HG03025 (cell line): ENCODE data around the gene TBC1D9.

ENCODE experiments used
- ATAC-seq: cut with Tn5 transposase; IDR thresholded peaks from one replicate; pipeline ENCODE4 v1.9.1; 2021; ENCODE audit warnings: mild to moderate bottlenecking, moderate library complexity; ENCODE audit not compliant: unreplicated experiment, low FRiP score

The TBC1D9 gene

DNA sequence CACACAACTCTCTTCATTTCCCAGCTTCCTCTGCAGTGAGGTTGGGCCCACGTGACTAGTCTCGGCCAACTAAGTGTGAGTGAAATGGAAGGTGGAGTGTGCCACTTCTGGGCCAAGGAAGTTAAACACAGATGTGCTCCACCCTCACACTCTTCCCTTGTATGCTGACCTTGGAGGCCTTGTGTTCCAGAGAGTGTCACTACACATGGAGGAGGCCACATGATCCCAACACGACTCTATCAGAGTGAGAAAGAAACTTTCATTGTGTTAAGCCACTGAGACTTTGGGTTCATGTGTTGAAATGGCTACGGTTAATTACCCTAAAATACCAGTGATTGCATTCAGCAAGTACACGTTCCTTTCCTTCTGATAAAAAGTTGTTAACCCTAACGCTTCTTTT is 55.1 kb downstream of the TBC1D9 start:
- ATAC-seq = no peak

DNA sequence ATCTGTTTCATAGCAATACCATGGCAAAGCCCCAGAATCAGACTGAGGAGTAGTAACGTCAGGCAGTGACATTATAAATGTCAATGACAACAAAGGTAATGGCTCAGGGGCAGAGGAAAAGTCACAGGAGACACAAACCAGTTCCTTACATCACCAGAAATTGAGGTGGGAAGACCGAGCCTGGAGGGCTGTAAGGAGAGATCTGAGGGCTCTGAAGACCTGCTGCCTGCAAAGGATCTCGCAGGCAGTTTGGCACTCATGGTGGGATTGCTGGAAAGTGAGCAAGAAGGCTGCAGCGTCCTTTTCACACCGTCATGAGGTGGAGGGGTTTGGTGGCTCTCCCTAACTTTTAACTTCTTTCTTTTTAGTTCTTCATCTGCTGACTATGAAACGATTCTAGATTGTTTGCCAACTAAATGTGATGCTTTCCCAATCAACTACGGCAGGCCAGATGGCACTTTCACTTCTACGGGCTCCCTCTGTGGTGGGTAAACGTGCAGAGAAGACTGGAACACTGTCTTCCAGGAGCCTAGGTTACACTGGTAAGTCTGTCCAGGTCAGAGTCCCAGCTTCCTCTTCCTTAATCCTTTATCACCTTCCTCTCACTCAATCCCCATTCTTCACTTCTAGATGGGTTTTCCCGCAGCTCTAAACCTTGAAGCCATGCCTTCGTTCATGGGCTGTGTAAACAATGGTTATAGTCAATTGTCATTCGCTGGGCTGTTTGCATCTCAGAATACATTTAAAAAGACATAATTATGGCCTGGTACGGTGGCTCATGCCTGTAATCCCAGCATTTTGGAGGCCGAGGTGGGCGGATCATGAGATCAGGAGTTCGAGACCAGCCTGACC is 58.2 kb downstream of the TBC1D9 start:
- no peak for ATAC-seq

DNA sequence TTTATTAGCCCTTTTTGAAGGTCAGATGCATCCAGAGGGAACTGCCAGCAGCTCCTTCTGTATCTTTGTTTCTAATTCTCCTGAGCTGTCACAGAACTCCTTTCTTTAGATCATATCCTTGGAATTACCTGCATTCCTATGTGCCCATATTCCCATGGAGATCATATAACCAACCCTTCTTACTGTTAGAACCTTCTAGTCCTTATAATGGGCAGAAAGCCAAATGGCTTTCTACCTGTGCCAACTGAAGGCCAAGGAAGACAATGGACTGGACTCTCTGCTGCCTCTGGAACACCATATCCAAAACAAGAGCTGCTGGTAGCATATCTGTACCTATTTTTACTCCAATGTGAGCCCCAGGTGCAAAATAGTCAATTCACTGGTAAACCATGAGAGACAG is 60.7 kb downstream of the TBC1D9 start:
- ATAC-seq = no peak

GRCh38 chr4:140693562-140693961 is 62.6 kb downstream of the TBC1D9 start:
- no peak for ATAC-seq

- no peak for ATAC-seq
Measured at GRCh38 chr4:140691369-140691768, 64.8 kb downstream of the TBC1D9 start.

GRCh38 chr4:140690093-140690492 is 66.1 kb downstream of the TBC1D9 start:
- ATAC-seq = no peak

DNA sequence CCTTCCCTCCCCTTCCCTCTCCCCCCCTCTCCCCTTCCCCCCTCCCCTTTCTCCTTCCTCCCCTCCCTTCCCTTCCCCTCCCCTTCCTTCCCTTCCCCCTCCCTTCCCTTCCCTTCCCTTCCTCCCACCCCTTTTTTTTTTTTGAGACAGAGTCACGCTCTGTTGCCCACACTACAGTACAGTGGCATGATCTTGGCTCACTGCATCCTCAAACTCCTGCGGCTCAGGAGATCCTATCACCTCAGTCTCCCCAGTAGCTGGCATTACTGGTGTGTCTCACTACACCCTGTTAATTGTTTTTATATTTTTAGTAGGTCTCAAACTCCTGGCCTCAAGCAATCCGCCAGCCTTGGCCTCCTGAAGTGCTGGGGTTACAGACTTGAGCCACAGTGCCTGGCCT is 66.6 kb downstream of the TBC1D9 start:
- ATAC-seq = no peak

DNA sequence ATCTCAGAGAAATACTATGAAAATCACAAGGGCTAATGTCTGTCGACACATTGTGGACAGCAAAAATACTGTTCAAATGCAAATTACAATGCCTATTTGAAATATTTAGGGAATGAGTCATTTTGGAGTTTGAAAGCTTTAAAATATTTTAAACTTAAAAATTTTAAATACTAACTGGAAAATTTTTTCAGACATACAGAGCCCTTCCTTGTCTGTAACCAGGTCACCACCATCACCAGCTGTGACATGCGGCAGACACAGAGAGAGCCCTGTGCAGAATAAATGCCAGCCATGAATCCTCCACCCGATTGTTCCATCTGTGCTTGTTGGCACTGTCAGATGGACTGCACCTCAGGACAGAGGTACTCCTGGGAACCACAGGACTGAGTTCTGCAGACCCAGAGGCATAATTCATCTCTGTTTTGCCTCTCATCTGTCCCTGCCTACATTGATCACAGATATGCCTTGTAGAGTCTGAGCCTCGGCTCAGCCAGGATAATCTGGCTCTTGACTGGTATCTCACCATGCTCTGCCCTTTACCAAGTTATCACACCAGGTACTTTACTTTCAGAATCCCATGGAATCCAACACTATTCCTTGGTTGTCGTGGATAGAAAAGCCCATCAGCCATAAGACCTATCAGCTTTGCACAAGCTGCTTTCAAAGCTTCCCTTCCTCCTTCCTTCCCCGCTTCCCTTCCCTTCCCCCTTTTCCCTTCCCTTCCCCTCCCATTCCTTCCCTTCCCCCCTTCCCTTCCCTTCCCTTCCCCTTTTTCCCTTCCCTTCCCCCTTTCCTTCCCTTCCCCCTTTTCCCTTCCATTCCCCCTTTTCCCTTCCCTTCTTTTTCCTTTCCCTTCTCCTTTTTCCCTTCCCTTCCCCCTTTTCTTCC is 67.2 kb downstream of the TBC1D9 start:
- no peak for ATAC-seq

DNA sequence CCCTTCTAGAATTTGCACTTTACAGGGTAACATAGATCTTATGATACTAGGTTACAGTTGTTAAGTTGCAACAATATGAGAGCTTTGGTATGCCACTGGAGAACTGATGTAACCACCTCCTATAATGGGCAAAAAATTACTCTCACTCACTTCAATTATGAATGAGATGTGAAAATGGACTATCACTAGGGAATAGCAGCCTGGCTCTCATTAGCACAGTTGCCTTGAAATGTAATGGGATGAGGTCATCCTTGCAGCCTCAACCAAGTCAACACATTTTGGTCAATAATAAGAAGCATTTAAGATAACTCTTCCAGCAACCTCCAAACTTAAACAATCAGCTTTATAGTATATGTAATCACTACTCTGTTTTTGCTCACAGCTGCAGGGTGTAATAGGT is 69.4 kb downstream of the TBC1D9 start:
- no peak for ATAC-seq

GRCh38 chr4:140684314-140684713 is 71.9 kb downstream of the TBC1D9 start:
- ATAC-seq = no peak

DNA sequence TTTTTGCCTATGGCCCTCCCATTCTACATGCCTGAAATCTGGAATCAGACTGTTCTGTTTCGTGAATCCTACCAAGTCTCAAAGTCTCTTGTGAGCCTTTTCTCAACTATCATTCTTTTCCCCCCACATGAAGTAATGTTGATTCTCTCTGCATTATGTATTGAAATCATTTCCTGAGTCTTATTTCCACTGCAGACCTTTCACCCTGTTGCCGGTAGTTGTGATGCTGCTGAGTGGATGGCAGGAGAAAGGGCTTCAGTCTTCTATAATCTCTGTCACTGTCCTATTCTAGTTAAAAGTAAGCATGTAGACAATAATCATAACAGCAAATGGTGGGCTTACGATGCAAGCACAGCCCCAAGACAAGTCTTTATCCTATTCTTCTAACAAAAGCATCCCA is 75.0 kb downstream of the TBC1D9 start:
- no peak for ATAC-seq

GRCh38 chr4:140680686-140681085 is 75.5 kb downstream of the TBC1D9 start:
- ATAC-seq = no peak

DNA sequence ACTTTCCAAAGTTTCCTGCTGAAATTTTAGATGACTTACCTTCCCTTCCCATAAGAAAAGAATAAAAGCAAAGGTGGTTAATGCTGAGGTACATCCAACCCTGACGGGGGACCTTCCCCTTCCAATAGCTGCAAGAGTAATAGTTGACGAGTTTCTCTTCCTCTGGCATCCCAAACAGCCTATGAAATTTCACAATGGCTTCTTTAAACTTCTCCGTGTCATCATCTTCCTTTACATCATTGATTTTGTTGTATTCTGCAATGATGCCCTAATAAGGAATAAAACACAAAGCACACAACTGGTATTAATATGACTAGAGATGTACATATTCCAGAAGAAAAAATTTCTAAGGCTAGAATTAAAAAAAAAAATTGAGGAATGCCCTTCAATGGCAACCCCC is 76.6 kb downstream of the TBC1D9 start:
- ATAC-seq = no peak

- ATAC-seq = no peak
Measured at GRCh38 chr4:140675599-140676231, 80.5 kb downstream of the TBC1D9 start.

GRCh38 chr4:140673729-140674128 is 82.5 kb downstream of the TBC1D9 start:
- no peak for ATAC-seq

- no peak for ATAC-seq
Measured at GRCh38 chr4:140672416-140672815, 83.8 kb downstream of the TBC1D9 start.

DNA sequence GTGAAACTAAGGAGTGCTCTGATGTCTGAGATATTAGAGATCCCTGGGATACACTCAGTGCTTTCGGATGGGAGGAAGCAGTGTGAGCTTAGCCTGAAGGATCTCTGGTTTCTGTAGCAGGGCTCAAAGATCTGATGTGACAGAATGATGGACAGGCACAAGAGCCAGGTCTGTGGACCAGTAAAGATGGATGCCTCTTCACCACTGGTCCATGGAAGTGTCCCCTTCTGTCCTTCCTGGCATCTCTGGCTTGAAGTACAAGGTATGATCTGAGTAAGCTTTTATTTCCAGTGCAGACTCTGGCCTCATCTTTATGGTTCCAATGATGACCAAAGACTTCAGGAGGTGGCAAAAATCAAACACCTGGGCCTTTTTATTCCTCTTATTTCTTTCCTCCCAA is 88.1 kb downstream of the TBC1D9 start:
- no peak for ATAC-seq

GRCh38 chr4:140666889-140667614 is 89.1 kb downstream of the TBC1D9 start:
- ATAC-seq = no peak

DNA sequence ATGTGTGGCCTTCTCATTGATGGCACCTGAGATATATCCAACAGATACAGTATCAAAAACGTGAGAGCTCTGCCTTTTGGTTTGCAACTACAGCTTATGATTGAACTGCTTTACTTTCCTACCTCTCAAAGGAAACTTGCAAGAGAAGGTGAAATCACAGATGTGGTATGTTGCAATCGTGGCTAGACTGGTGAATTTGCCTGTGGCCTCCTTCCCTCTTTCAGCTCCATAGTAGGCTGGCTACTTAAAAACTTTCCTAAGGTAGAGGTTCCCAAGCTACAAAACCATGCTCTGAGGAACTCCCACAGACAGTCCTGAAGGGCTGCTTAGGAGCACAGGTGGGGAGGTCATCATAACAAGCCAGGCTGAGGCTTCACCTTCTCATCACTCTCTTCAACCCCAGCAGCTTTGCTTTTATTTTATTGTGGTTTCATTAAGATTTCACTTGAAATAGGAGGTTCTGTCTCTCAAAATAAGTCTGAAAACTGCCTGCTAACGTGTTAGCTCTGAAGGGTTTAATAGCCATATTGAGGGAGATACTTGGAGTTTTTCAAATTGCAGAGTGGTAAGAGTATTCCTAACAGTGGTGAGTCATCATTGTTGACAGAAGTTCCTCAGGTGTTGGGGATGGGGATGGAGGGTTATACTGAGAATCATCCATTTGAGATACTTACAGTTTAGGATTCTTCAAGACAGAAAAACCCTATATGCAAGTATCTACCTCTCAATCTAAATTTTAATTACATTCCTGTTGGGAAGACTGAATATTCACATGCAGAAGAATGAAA is 93.9 kb downstream of the TBC1D9 start:
- ATAC-seq = no peak

- ATAC-seq = no peak
Measured at GRCh38 chr4:140661550-140661949, 94.6 kb downstream of the TBC1D9 start.
